ENCODE data around the gene ITFG2.
A peak's percentile ranks its signal among the peaks of the same experiment; 100 is the strongest.

ITFG2 gene

DNA sequence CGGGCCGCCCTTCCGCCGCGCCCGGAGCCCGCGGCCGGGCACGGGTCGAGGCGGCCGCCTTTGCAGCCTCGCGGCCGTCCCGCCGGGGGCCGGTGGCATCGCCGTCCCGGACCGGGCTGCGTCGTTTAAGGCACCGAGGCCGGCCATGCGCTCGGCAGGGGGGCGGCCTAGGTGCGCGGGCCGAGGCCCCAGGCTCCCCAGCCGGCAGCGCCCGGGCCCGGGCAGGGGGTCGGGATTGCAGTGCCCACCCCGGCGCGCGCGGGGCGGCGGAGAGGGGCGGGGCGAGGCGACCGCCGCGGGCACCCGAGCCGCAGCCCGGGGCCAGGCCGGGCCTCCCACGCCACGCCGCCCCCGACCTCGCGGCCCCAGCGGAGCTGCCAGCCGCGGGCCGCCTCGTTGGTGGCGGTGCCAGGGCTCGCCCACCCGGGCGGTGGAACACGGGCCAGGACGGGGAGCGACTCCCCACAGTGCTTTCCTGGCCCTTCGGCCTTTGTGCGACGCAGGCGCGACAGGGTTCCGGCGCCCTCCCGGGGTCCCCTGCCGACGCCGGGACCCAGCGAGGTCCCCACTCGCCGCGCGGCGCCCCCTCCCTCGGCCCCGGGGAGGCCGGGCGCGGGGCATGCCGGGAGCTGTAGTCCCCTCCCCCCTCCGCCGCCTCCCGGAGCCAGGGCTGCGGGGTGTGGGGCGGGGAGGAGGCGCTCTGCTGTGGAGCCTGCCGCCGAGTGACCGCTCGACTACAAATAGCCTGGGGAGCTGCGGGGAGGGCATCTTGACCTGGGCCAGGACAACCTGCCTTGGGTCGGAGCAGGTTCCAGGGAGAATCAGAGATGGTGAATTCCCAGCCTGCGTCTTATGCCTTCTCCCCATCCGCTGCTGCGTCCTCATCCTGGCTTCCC is 16.9 kb upstream of the ITFG2 start:
- DNase-seq, result peak in 1 of 2 donors; percentile 19

DNA sequence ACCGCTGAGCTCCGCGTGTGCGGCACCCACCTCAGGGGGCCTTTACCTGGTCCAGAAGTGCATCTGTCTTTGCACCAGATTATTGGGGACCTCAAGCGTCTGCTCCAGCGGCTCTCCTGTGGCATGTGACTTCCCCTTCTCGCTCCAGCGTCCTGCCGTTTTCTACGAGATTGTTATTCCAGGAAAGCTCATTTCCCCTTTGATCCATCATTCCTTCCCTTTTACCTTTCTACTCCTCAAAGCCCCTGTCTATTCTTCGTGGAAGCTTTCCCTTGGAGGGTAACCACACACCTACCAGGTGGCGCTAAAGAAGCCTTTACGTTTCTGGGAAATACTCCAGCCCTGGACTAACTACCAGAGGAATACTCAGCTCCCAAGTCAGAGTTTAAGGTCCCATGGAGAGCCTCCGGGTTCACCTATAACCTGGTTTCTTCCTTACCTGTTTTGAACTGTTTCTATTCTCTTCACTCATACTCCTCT is 16.2 kb upstream of the ITFG2 start:
- DNase-seq, result no peak

DNA sequence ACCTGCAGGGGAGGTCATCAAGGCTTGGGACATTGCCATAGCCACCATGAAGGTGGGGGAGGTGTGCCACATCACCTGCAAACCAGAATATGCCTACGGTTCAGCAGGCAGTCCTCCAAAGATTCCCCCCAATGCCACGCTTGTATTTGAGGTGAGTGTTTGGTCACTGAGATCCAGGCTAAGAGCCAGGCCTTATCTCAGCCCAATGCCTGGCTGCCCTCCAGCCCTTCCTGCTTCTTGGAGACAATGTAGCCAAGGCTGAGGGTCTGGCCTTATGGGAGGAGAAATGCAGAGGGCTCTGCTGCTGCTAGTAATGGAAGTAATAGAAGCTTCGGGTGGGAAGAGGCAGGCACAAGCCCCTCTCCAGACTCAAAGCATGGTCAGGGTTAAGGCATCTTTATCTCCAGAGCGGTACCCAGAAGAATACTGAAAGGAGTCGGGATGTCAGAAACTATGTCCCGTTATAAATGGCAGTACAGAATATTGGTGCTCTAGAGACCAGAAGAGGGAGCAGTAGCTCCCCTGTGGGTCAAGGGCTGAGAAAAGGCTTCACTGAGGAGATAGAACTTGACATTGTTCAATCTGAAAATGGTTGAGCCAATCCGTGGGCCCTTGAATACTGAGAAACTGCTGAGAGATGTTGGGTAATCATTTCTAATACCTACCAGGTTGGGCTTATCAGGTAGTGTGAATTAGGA is 14.6 kb upstream of the ITFG2 start:
- no peak for DNase-seq

DNA sequence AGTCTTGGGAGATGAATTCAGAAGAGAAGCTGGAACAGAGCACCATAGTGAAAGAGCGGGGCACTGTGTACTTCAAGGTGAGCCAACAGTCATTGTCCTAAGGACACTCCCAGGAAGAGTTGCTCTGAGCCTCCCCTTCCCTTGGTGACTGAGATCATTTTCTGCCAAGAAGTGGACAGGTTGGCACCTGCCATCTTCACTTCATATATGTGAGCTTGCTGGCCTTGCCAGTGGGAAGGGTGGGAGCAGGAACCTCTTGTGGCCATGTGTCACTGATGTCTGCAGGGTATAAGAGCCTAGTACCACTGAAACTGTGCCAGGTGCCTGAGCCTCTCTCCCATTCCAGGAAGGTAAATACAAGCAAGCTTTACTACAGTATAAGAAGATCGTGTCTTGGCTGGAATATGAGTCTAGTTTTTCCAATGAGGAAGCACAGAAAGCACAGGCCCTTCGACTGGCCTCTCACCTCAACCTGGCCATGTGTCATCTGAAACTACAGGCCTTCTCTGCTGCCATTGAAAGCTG is 12.4 kb upstream of the ITFG2 start:
- DNase-seq, result no peak

DNA sequence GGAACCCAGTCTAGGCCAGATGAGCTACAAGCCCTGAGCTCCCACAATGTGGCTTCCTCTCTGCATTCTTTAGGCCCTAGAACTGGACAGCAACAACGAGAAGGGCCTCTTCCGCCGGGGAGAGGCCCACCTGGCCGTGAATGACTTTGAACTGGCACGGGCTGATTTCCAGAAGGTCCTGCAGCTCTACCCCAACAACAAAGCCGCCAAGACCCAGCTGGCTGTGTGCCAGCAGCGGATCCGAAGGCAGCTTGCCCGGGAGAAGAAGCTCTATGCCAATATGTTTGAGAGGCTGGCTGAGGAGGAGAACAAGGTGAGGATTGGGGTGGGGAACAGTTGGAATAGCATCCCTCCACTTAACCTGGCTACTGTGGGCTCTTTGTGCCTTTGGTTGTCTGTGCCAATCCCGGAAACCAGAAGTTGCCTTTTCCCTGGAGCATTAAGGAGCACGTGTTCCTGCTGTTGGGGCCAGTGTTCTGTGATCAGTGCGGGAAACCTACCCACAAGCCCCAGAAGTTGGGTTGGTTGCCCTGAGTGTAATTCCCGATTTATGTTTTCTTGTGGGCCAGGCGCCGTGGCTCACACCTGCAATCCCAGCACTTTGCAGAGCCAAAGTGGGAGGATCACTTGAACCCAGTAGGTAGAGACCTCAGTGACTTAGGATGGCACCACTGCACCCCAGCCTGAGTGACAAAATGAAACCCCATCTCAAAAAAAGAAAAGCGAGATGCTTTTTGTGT is 11.3 kb upstream of the ITFG2 start:
- DNase-seq, result no peak

DNA sequence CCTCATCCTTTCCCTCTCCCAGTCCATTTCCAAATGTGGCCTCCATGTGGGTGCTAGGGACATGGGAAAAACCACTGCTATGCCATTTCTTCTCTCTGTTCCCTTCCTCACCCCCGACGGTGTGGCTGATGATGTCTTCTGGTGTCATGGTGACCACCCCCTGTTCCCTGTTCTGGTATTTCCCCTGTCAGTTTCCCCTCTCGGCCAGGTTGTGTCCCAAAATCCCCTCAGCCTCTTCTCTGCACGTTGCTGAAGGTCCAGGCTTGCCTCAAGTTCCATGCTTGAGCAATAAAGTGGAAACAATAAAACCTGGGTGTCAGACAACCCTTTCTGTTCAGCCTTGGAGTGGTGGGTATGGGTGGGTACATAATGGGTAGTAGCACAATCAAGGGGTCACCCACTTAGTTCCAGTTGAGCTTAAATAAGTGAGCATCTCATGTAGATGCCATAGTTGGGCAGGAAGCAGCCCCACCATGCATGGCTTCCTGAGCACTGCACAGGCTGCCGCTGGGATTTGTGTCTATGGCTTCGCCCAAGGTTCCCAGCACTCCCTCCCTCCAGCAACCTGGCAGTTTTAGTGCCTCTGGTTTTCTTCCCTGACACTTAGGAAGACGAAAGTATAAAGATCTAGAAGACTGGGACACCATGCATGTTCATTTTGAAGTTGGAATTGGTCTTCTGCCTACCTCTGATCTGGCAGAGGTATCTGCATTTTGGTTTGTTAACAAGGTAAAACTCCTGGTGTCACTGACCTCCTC is 8.7 kb upstream of the ITFG2 start:
- no peak for DNase-seq

DNA sequence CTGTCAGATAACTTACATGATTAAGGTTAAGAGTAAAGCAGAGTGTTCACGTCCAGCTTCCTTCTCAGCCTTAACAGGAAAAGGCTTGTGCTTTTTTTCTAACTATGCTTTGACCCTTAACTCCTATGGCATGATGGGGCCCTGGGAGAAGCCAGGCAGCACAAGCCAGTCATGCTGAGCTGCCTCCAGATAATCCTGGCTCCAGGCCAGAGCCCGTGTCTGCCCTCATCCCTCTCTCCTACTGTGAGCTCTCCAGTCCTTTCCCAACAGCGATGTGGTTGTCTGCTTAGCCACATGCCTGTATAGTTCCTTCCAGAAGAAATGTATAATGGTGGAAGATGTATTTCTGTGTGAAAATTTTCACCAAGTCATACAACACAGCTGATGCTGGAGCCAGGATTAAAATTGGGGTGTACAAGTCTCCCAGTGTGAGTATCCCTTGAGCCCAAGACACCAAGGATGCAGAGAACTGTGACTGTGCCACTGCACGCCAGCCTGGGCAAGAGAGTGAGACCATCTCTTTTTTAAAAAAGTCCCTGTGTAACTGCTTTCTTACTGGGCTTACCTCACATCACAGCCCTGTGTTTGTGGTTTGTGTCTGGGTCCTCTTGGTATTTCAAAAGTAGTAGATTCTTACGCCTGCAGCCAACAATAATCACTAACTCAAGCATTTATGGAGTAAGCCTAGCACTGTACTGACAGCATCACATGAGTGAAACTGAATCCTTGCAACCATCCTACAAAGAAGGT is 7.9 kb upstream of the ITFG2 start:
- DNase-seq, result no peak

DNA sequence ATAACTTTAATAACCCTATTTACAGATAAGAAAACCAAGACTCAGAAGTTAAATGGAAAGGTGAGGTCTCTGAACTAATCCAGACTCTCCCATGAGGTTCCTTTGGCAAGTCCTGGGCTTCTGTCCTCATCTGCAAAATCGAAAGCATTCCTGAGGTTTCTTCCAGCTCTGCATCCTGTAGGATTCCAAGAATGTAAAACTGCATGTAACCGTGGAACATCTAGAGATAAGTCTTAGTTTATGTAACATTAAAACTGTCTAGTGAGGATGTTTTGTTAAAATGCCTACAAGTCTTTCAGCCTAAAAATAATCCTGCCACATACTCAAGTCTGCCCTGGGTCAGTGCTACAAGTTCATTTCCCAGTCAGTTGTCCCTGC is 7.3 kb upstream of the ITFG2 start:
- DNase-seq, result no peak

DNA sequence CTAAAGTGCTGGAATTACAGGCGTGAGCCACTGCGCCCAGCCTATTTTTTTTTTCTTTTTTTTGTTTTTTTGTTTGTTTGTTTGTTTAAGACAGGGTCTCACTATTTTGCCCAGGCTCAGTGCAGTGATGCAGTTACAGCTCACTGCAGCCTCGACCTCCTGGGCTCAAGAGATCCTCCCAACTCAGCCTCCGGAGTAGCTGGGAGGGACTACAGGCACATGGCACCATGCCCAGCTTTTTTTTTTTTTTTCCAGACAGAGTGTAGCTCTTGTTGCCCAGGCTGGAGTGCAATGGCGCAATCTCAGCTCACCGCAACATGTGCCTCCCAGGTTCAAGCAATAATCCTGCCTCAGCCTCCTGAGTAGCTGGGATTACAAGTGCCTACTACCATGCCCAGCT is 5.8 kb upstream of the ITFG2 start:
- DNase-seq, result no peak

DNA sequence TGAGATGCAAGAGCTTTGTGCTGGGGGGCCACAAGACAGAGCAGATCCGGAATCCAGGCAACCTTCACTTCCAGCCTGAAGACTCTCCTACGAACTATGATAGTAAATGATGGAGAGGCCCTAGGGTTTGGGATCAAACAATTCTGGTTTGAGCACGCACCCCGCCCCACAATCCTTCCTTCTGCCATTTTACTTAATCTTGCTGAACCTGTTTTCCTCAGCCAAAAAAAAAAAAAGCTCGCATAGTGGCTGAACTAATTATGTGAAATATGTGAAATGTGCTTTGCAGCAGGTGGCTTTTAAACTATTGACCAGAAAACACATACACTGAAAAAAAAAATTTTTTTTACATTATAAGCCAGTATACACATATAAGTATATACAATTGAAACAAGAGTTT is 667 bp upstream of the ITFG2 start:
- DNase-seq, result no peak

DNA sequence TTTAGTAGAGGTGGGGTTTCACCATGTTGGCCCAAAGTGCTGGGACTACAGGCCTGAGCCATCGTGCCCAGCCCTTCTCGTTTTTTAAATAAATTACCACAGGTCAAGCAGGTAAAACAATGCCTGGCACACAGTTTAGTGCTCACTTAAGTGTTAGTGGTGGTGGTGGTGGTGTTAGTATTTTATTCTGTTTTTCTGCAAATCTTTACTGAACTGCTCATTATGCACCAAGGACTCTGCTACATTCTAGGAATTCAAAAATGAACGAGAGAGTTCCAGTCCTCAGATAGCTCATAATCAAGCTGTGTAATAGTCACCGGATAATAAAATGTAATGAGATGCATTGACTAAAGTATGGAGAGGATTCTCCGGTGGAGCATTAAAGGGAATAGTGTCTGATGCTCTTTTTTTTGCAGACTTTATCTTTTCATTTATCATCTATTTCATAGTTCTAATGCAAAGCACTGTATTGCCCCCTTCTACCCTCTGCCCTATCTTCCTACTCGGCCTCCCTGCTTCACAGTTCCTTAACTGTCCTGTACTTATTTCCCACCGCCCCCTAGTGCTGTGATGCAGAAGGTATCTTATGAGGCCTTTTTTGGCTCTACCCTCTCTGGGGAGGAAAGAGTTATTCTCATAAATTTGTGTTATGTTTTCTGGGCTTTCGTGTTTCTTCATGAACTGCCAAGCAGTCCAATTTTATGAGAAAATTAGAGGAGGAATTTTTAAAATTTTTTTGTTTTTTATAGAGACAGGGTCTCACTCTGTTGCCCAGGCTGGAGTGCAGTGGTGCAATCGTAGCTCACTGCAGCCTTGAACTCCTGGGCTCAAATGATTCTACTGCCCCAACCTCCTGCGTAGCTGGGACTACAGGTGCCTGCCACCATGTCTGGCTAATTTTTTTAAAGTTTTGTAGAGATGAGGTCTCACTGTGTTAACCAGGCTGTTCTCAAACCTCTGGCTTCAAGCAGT is 1.0 kb downstream of the ITFG2 start:
- peak in 1 of 2 donors; percentile 66 for DNase-seq

DNA sequence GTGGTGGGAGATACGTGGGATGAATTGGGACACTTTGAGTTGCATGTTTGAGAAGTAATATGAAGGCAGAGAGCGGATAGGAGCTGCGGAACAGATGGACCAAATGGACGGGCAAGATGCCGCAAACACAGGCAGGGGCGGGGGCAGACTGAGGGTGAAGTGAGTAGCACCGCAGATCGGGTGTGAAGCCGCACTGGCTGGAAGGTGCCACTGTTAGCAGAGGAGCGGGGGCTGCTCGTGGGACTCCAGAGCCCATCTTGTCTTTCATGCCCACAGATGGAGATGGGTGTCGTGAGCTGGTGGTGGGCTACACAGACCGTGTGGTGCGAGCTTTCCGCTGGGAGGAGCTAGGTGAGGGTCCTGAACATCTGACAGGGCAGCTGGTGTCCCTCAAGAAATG is 7.3 kb downstream of the ITFG2 start:
- DNase-seq, result no peak

DNA sequence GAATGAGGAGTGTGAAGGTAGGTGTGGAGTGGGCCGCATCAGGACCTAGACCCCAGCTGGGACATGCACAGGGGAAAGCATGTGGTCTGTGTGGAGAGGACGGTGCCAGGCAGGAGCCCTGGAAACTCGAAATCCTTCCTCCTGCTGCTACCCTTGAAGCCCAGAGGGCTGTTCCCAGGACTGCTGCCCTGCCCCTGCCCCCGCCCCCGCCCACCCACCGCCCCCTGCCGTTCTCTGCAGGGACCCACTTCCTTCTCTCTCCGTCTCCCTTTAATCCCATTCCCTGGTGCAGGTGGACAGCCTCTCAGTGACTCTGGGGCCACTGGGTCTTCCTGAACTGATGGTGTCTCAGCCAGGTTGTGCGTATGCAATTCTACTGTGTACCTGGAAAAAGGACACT is 8.0 kb downstream of the ITFG2 start:
- no peak for DNase-seq

DNA sequence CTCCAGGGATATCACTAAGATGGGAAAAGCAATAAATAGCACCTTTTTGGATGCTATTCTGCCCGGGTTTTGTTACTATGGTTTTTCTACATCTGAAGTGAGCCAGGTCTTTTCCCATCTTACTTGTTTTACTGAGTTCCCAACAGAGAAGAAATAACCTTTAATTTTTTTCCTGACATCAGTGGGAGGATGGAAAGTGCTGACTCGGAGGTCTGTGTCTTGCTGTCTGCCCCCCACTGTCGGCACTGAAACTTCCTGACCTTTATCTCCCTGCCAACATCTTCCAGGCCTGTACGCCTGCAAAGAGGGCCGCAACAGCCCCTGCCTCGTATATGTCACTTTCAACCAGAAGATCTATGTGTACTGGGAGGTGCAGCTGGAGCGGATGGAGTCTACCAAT is 11.0 kb downstream of the ITFG2 start:
- DNase-seq, result no peak

DNA sequence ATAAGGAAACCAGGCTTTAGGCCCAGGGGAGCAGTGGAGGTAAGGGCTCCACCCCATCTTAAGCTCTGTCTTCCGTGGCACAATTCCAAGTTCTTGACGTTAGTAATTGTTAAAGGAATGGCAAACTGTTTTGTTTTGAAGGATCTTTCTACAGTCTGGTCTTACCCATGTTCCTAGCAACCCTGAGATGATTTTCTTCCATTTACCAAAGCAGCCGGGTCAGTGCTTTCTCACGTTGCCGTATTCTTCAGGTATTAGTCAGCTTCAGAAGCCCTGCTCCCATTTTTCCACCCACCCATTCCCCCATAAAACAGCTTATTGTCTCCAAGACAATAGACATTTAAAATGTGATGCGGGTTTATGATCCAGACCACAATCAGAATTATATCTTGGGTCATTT is 12.1 kb downstream of the ITFG2 start:
- no peak for DNase-seq

DNA sequence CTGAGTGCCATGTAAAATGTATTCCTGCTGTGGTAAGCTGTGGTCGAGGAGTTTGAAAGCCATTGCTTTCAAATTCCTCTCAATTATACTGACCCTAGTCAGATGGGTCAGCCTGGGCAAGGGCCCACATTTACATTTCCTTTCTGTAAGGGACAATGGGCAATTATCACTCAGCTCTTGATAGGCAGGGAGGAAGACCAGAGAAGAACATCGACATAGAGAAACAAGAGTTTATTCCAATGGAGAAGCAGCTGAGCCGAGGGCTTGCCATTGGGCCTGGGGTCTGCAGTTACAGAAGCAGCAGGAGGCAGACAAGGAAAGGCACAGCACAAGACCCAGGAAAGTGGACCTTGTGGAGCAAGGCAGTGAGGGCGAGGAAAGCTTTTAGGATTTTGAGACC is 12.7 kb downstream of the ITFG2 start:
- no peak for DNase-seq

DNA sequence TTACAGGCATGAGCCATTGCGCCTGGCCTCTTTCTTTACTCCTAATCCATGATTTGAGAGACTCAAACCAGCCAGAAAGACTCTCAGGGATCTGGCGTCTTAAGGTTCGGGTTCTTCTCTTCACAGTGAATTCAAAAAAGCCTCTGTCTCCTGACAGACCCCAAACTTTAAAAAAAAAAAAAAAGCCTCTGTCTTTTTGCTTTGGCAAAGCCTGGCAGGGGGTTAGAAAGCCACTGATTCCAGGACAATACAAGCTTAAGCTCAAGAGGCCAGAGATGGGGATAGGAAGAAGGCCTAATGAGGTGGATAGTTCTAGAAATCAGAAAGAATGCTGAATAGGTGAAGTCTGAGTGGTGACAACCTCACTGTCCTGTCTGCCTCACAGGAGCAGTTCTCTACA is 13.6 kb downstream of the ITFG2 start:
- no peak for DNase-seq

DNA sequence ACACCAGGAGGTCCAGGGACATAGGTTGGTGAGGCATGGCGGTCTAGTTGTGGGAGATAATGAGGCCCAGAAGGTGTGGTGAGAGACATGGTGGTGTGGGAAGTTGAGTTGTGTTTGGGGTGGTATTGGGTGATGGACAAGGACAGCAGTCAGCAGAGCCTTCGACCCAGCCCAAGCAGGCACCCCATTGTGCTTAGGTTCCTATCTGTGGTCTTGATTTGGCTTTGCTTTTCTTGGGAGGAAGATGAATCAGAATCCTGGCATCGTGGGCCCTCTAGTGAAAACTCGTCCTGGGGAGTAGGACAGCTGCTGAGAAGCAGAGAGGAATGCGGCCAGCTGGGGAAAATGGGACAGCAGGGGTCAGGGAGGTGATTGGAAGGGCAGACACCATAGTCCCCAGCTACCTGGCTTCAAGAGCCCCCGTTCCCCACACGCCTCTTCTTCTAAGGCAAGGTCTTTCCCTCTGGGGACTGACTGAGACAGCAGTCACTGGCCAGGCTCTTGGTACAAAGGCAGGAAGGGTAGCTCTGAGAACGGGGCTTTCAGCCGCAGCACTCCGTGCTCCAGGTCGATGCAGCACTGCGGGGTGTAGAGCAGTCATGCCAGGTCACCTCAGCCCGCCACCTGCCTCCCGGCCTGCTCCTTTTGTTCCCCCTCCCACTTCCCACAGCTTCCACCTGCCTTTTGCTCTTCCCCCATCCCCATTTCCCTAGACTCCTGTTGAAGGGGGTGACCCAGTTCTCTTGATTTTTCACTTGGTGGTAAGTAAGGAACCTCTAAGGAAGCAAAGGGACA is 14.4 kb downstream of the ITFG2 start:
- no peak for DNase-seq

DNA sequence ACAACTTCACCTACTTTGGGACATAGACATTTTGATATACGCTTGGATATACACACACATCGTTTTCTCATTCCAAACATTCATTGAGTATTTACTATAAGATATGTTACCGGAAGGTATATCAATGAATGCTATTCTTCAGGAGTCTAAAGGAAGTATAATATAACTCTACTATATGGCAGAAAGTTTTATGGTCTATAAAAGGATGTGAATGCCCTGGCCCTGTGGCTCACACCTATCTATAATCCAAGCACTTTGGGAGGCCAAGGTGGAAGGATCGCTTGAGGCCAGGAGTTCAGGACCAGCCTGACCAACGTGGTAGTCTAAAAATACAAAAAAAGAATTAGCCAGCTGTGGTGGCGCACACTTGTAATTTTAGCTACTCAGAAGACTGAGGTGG is 16.8 kb downstream of the ITFG2 start:
- DNase-seq, result no peak
